ENCODE measurements around the gene LRCH1. TPM values are rescaled to one million over a fixed set of nuclear protein-coding genes. Genes with fewer than 3 reads are reported as not detected.

Gene LRCH1
- total and polyA plus RNA-seq, 2 experiments from 2014 or later = 3.9 to 9.2 TPM

- H3K27ac ChIP-seq (ENCODE audit: low read depth) = no peak overlapping the region
Observed at GRCh38 chr13:46523972-46524752, 28.8 kb upstream of the LRCH1 start.

More at GRCh38 chr13:46523972-46524752, 28.8 kb upstream of the LRCH1 start:
- Mint-ChIP-seq H3K36me3 (ENCODE audit: low read depth) (no peaks in the 10 kb centered on the region), H3K4me1 (no peaks in the 10 kb centered on the region), H3K27me3 (ENCODE audit: insufficient read depth, low read depth, poor library complexity) (peaks cover 11% of the 10 kb centered on the region), H3K4me3 (no peak overlapping the region), H3K9me3 (peaks cover 4% of the 10 kb centered on the region; the same call in 1 of the 3 replicates), H3K27ac (no peak overlapping the region)
- ATAC-seq (no peak), DNase-seq (ENCODE audit: low spot score) (no peak)
- H3K36me3 ChIP-seq (ENCODE audit: insufficient read depth) = no peaks in the 10 kb centered on the region
- H4K20me1 ChIP-seq (replicated peaks; ENCODE audit: insufficient read depth) = no peaks in the 10 kb centered on the region
- no peaks in the 10 kb centered on the region for H3F3A ChIP-seq (replicated peaks; ENCODE audit: low read depth)
- H3K27me3 ChIP-seq (ENCODE audit: insufficient read depth) = no peaks in the 10 kb centered on the region
- H2AFZ ChIP-seq = peak overlapping the region; percentile 90
- H3K9me2 ChIP-seq (ENCODE audit: insufficient read depth) = 0 out of 2 replicates have a peak, but pooled peaks cover 3% of the 10 kb centered on the region
- H3K79me2 ChIP-seq (replicated peaks; ENCODE audit: insufficient read depth) = no peaks in the 10 kb centered on the region
- H3K4me1 ChIP-seq (ENCODE audit: insufficient read depth) = no peaks in the 10 kb centered on the region
- TF ChIP-seq, protein P1, sequence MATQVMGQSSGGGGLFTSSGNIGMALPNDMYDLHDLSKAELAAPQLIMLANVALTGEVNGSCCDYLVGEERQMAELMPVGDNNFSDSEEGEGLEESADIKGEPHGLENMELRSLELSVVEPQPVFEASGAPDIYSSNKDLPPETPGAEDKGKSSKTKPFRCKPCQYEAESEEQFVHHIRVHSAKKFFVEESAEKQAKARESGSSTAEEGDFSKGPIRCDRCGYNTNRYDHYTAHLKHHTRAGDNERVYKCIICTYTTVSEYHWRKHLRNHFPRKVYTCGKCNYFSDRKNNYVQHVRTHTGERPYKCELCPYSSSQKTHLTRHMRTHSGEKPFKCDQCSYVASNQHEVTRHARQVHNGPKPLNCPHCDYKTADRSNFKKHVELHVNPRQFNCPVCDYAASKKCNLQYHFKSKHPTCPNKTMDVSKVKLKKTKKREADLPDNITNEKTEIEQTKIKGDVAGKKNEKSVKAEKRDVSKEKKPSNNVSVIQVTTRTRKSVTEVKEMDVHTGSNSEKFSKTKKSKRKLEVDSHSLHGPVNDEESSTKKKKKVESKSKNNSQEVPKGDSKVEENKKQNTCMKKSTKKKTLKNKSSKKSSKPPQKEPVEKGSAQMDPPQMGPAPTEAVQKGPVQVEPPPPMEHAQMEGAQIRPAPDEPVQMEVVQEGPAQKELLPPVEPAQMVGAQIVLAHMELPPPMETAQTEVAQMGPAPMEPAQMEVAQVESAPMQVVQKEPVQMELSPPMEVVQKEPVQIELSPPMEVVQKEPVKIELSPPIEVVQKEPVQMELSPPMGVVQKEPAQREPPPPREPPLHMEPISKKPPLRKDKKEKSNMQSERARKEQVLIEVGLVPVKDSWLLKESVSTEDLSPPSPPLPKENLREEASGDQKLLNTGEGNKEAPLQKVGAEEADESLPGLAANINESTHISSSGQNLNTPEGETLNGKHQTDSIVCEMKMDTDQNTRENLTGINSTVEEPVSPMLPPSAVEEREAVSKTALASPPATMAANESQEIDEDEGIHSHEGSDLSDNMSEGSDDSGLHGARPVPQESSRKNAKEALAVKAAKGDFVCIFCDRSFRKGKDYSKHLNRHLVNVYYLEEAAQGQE (IDR thresholded peaks at IDR 0.05; ENCODE audit: unreplicated experiment) = no peak
- no peak for TF ChIP-seq NANOG (IDR thresholded peaks at IDR 0.05; ENCODE audit: borderline replicate concordance)
- TF ChIP-seq POLR2AphosphoS5 (IDR thresholded peaks at IDR 0.05; ENCODE audit: low read depth) = no peak
- TF ChIP-seq EZH2 (IDR thresholded peaks at IDR 0.05; ENCODE audit: low read depth, unreplicated experiment) = no peak
- no peak for TF ChIP-seq STAT1 (IDR thresholded peaks at IDR 0.05; ENCODE audit: unreplicated experiment)
- TF ChIP-seq ZNF331 (CRISPR knock-in tag; IDR thresholded peaks at IDR 0.05; ENCODE audit: low read depth) = no peak
- TF ChIP-seq, protein P2, sequence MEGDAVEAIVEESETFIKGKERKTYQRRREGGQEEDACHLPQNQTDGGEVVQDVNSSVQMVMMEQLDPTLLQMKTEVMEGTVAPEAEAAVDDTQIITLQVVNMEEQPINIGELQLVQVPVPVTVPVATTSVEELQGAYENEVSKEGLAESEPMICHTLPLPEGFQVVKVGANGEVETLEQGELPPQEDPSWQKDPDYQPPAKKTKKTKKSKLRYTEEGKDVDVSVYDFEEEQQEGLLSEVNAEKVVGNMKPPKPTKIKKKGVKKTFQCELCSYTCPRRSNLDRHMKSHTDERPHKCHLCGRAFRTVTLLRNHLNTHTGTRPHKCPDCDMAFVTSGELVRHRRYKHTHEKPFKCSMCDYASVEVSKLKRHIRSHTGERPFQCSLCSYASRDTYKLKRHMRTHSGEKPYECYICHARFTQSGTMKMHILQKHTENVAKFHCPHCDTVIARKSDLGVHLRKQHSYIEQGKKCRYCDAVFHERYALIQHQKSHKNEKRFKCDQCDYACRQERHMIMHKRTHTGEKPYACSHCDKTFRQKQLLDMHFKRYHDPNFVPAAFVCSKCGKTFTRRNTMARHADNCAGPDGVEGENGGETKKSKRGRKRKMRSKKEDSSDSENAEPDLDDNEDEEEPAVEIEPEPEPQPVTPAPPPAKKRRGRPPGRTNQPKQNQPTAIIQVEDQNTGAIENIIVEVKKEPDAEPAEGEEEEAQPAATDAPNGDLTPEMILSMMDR (conservative IDR thresholded peaks at IDR 0.05; ENCODE audit: low read depth in 2 of 2) = no peak
- no peak for TF ChIP-seq CREB1 (CRISPR knock-in tag; IDR thresholded peaks at IDR 0.05; ENCODE audit: low read depth)
- no peak for TF ChIP-seq JUNB (IDR thresholded peaks at IDR 0.05; ENCODE audit: unreplicated experiment)
- TF ChIP-seq, protein P3, sequence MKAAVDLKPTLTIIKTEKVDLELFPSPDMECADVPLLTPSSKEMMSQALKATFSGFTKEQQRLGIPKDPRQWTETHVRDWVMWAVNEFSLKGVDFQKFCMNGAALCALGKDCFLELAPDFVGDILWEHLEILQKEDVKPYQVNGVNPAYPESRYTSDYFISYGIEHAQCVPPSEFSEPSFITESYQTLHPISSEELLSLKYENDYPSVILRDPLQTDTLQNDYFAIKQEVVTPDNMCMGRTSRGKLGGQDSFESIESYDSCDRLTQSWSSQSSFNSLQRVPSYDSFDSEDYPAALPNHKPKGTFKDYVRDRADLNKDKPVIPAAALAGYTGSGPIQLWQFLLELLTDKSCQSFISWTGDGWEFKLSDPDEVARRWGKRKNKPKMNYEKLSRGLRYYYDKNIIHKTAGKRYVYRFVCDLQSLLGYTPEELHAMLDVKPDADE (IDR thresholded peaks at IDR 0.05) = no peak
- no peak for TF ChIP-seq ZNF462 (CRISPR knock-in tag; IDR thresholded peaks at IDR 0.05)
- TF ChIP-seq ZNF114 (CRISPR knock-in tag; IDR thresholded peaks at IDR 0.05) = no peak
- no peak for TF ChIP-seq EZH2phosphoT487 (IDR thresholded peaks at IDR 0.05; ENCODE audit: unreplicated experiment)
- H3K4me3 ChIP-seq = no peak overlapping the region
- no peak overlapping the region for H3K4me2 ChIP-seq
